ENCODE data around the gene AP5Z1. TPM values are rescaled to one million over a fixed set of nuclear protein-coding genes. Genes with fewer than 3 reads are reported as not detected.

Gene AP5Z1
- total RNA-seq, 1 experiment from 2014 or later = 26.5 TPM

GRCh38 chr7:4749363-4749762, 26.1 kb upstream of the AP5Z1 start:
- ChIA-PET POLR2A (no interaction called here), CTCF (no interaction called here)
- H3K4me3 Mint-ChIP-seq (ENCODE audit: unreplicated experiment) = no peak overlapping the region
- no peaks in the 10 kb centered on the region for H3K27me3 Mint-ChIP-seq (ENCODE audit: insufficient read depth, unreplicated experiment)
- peak overlapping the region; percentile 73 for H3K27ac Mint-ChIP-seq (ENCODE audit: low read depth, unreplicated experiment)
- no peak for DNase-seq (ENCODE audit: unreplicated experiment)
- H3K9me3 Mint-ChIP-seq (ENCODE audit: unreplicated experiment) = no peaks in the 10 kb centered on the region
- no TSS peak for BruUV-seq (replicated peaks)
- H3K36me3 Mint-ChIP-seq (ENCODE audit: insufficient read depth, unreplicated experiment) = peaks cover 63% of the 10 kb centered on the region
- intact Hi-C loops (cut with micrococcal nuclease) = no loop called here
- TF ChIP-seq CTCF (IDR thresholded peaks at IDR 0.05; ENCODE audit: unreplicated experiment) = no peak
- peaks cover 4% of the 10 kb centered on the region for H3K4me1 Mint-ChIP-seq (ENCODE audit: insufficient read depth, unreplicated experiment)

- ChIA-PET POLR2A (no interaction called here), CTCF (interaction anchor here (0.7 kb wide), 1 partner anchor 24 kb away, joined by 3 read pairs; no protein-coding TSS in a partner anchor)
- peaks cover 4% of the 10 kb centered on the region for H3K4me1 Mint-ChIP-seq (ENCODE audit: insufficient read depth, unreplicated experiment)
- H3K27ac Mint-ChIP-seq (ENCODE audit: low read depth, unreplicated experiment) = no peak overlapping the region
- TF ChIP-seq CTCF (IDR thresholded peaks at IDR 0.05; ENCODE audit: unreplicated experiment) = no peak
- no peak overlapping the region for H3K4me3 Mint-ChIP-seq (ENCODE audit: unreplicated experiment)
- H3K27me3 Mint-ChIP-seq (ENCODE audit: insufficient read depth, unreplicated experiment) = no peaks in the 10 kb centered on the region
- BruUV-seq (replicated peaks) = no TSS peak
- intact Hi-C loops (cut with micrococcal nuclease) = no loop called here
- H3K9me3 Mint-ChIP-seq (ENCODE audit: unreplicated experiment) = no peaks in the 10 kb centered on the region
- DNase-seq (ENCODE audit: unreplicated experiment) = no peak
- H3K36me3 Mint-ChIP-seq (ENCODE audit: insufficient read depth, unreplicated experiment) = peaks cover 64% of the 10 kb centered on the region
Measured at GRCh38 chr7:4749798-4750197, 25.6 kb upstream of the AP5Z1 start.

GRCh38 chr7:4751398-4751947, 23.9 kb upstream of the AP5Z1 start:
- no peak for TF ChIP-seq CTCF (IDR thresholded peaks at IDR 0.05; ENCODE audit: unreplicated experiment)
- CTCF ChIA-PET = interaction anchor here (0.7 kb wide), 1 partner anchor 103 kb away, joined by 3 read pairs; no protein-coding TSS in a partner anchor
- intact Hi-C loops (cut with micrococcal nuclease) = no loop called here
- peak overlapping the region; percentile 12 for H3K27ac Mint-ChIP-seq (ENCODE audit: low read depth, unreplicated experiment)
- no peak overlapping the region for H3K4me3 Mint-ChIP-seq (ENCODE audit: unreplicated experiment)
- DNase-seq (ENCODE audit: unreplicated experiment) = no peak
- POLR2A ChIA-PET = interaction anchor here (0.7 to 1.0 kb wide), 2 partner anchors 24 to 76 kb away, joined by 4 to 6 read pairs; partner anchors contain the start of gene AP5Z1
- no peaks in the 10 kb centered on the region for H3K4me1 Mint-ChIP-seq (ENCODE audit: insufficient read depth, unreplicated experiment)
- H3K27me3 Mint-ChIP-seq (ENCODE audit: insufficient read depth, unreplicated experiment) = no peaks in the 10 kb centered on the region
- no TSS peak for BruUV-seq (replicated peaks)
- H3K36me3 Mint-ChIP-seq (ENCODE audit: insufficient read depth, unreplicated experiment) = peaks cover 74% of the 10 kb centered on the region
- H3K9me3 Mint-ChIP-seq (ENCODE audit: unreplicated experiment) = no peaks in the 10 kb centered on the region

- CTCF ChIA-PET = interaction anchor here (0.6 to 2.3 kb wide), 7 partner anchors 10 to 1889 kb away, joined by 3 to 11 read pairs (median 4); no protein-coding TSS in a partner anchor
- DNase-seq (ENCODE audit: unreplicated experiment) = peak; percentile 73
- Mint-ChIP-seq H3K4me3 (ENCODE audit: unreplicated experiment) (no peak overlapping the region), H3K9me3 (ENCODE audit: unreplicated experiment) (no peaks in the 10 kb centered on the region), H3K27me3 (ENCODE audit: insufficient read depth, unreplicated experiment) (no peaks in the 10 kb centered on the region), H3K4me1 (ENCODE audit: insufficient read depth, unreplicated experiment) (no peaks in the 10 kb centered on the region), H3K27ac (ENCODE audit: low read depth, unreplicated experiment) (no peak overlapping the region), H3K36me3 (ENCODE audit: insufficient read depth, unreplicated experiment) (peaks cover 82% of the 10 kb centered on the region)
- TF ChIP-seq CTCF (IDR thresholded peaks at IDR 0.05; ENCODE audit: unreplicated experiment) = peak; percentile 95
- intact Hi-C loops (cut with micrococcal nuclease) = loop anchor here (1.0 kb wide), 2 partner anchors 70 to 143 kb away; no protein-coding TSS in a partner anchor
- BruUV-seq (replicated peaks) = no TSS peak
- POLR2A ChIA-PET = interaction anchor here (0.5 to 0.9 kb wide), 3 partner anchors 71 to 111 kb away, joined by 3 read pairs; no protein-coding TSS in a partner anchor
Measured at GRCh38 chr7:4753598-4754432, 21.6 kb upstream of the AP5Z1 start.

Data from MCF 10A (cell line).